Mesothelial cell of epicardium (in vitro differentiated cells): ENCODE data around the gene FBRSL1. TPM values are rescaled to one million over a fixed set of nuclear protein-coding genes. Genes with fewer than 3 reads are reported as not detected.

Experiments
- DNase-seq, 2 experiments: peaks; one replicate each; pipeline ENCODE4 v3.0.0; 2021; ENCODE audit warnings: low spot score in 2 of 2; ENCODE audit not compliant: unreplicated experiment in 2 of 2
- H3K27ac Mint-ChIP-seq: 2 replicates; pipeline ENCODE4 v1.8.0; 2021; ENCODE audit warnings: mixed read lengths
- H3K27me3 Mint-ChIP-seq: 2 replicates; pipeline ENCODE4 v1.8.0; 2021; ENCODE audit warnings: low read depth, mixed read lengths
- H3K36me3 Mint-ChIP-seq: 2 replicates; pipeline ENCODE4 v1.8.0; 2021; ENCODE audit warnings: mixed read lengths
- H3K4me1 Mint-ChIP-seq: 2 replicates; pipeline ENCODE4 v1.8.0; 2021; ENCODE audit warnings: mixed read lengths
- H3K4me3 Mint-ChIP-seq: 2 replicates; pipeline ENCODE4 v1.8.0; 2021; ENCODE audit warnings: mild to moderate bottlenecking, moderate library complexity, mixed read lengths
- H3K9me3 Mint-ChIP-seq: 2 replicates; pipeline ENCODE4 v1.8.0; 2021; ENCODE audit warnings: mixed read lengths
- CTCF ChIP-seq: fragments of 200-600 bp; sonication (generic); IDR thresholded peaks from one replicate; pipeline ENCODE4 v1.5.0; 2021; ENCODE audit warnings: antibody characterized with exemption; ENCODE audit not compliant: unreplicated experiment
- total RNA-seq: library from RNA; stranded (reverse); gene quantifications from 3 replicates; pipeline ENCODE4 v1.2.1, GENCODE V29; 2021

FBRSL1 gene
- total RNA-seq, 1 donor from 2014 or later = 115 TPM

- H3K4me1 Mint-ChIP-seq = peaks cover 42% of the 10 kb centered on the region
- H3K36me3 Mint-ChIP-seq = no peaks in the 10 kb centered on the region
- H3K27ac Mint-ChIP-seq = no peak overlapping the region
- no peak for TF ChIP-seq CTCF
- H3K4me3 Mint-ChIP-seq = no peak overlapping the region
- no peaks in the 10 kb centered on the region for H3K27me3 Mint-ChIP-seq
- DNase-seq = no peak
- H3K9me3 Mint-ChIP-seq = no peaks in the 10 kb centered on the region
Measured at GRCh38 chr12:132496358-132496669, 6.4 kb downstream of the FBRSL1 start.

- H3K4me3 Mint-ChIP-seq = no peak overlapping the region
- TF ChIP-seq CTCF = no peak
- no peak overlapping the region for H3K27ac Mint-ChIP-seq
Measured at GRCh38 chr12:132496710-132497109, 6.8 kb downstream of the FBRSL1 start.

GRCh38 chr12:132497514-132498405, 7.8 kb downstream of the FBRSL1 start:
- Mint-ChIP-seq H3K36me3 (no peaks in the 10 kb centered on the region), H3K4me3 (no peak overlapping the region), H3K27me3 (no peaks in the 10 kb centered on the region), H3K4me1 (peaks cover 31% of the 10 kb centered on the region), H3K27ac (no peak overlapping the region), H3K9me3 (no peaks in the 10 kb centered on the region)
- TF ChIP-seq CTCF = no peak
- DNase-seq = no peak

More at GRCh38 chr12:132496710-132497109, 6.8 kb downstream of the FBRSL1 start:
- Mint-ChIP-seq H3K9me3 (no peaks in the 10 kb centered on the region), H3K4me1 (peaks cover 38% of the 10 kb centered on the region), H3K27me3 (no peaks in the 10 kb centered on the region), H3K36me3 (no peaks in the 10 kb centered on the region)
- no peak for DNase-seq

- peaks cover 24% of the 10 kb centered on the region for H3K4me1 Mint-ChIP-seq
- no peak overlapping the region for H3K27ac Mint-ChIP-seq
- no peaks in the 10 kb centered on the region for H3K9me3 Mint-ChIP-seq
- TF ChIP-seq CTCF = no peak
- H3K27me3 Mint-ChIP-seq = no peaks in the 10 kb centered on the region
- H3K36me3 Mint-ChIP-seq = no peaks in the 10 kb centered on the region
- DNase-seq = no peak
- no peak overlapping the region for H3K4me3 Mint-ChIP-seq
Measured at GRCh38 chr12:132498931-132499330, 9.0 kb downstream of the FBRSL1 start.

GRCh38 chr12:132500142-132500855, 10.3 kb downstream of the FBRSL1 start:
- H3K9me3 Mint-ChIP-seq = no peaks in the 10 kb centered on the region
- H3K4me3 Mint-ChIP-seq = no peak overlapping the region
- no peak for DNase-seq
- peaks cover 15% of the 10 kb centered on the region for H3K4me1 Mint-ChIP-seq
- TF ChIP-seq CTCF = no peak
- no peaks in the 10 kb centered on the region for H3K27me3 Mint-ChIP-seq
- H3K27ac Mint-ChIP-seq = no peak overlapping the region
- no peaks in the 10 kb centered on the region for H3K36me3 Mint-ChIP-seq
